Brain microvascular endothelial cell (primary cell): ENCODE results near the gene GABRD.

Source experiments
- DNase-seq: peaks from one replicate; pipeline ENCODE4 v3.0.0-alpha.2; 2020
- H3K27ac ChIP-seq: fragments of 250-450 bp; sonication (Bioruptor Pico); 2 replicates; pipeline ENCODE4 v1.5.1; 2020; ENCODE audit warnings: mild to moderate bottlenecking, moderate library complexity
- H3K27me3 ChIP-seq: fragments of 250-450 bp; sonication (Bioruptor Pico); replicated peaks from 2 replicates; pipeline ENCODE4 v1.5.1; 2020; ENCODE audit warnings: mild to moderate bottlenecking
- H3K36me3 ChIP-seq: fragments of 250-450 bp; sonication (Bioruptor Pico); replicated peaks from 2 replicates; pipeline ENCODE4 v1.5.1; 2020; ENCODE audit warnings: mild to moderate bottlenecking
- H3K4me3 ChIP-seq: 2 replicates; pipeline ENCODE4 v1.5.1; 2011; ENCODE audit warnings: low read depth, mild to moderate bottlenecking, control low read depth, low read length, moderate library complexity
- in situ Hi-C: cut with HindIII; loops from 2 replicates; pipeline ENCODE4 v1.10.0; 2017; ENCODE audit warnings: low sequenced_read_pairs, low pct_ligation_motif_present
- TF ChIP-seq, protein P1 (sequence below): IDR thresholded peaks from 2 replicates; pipeline ENCODE4 v1.5.1; 2011; ENCODE audit warnings: low read depth, mild to moderate bottlenecking, moderate library complexity, low read length, control low read depth, inconsistent platforms; ENCODE audit errors: missing control alignments

The GABRD gene

DNA sequence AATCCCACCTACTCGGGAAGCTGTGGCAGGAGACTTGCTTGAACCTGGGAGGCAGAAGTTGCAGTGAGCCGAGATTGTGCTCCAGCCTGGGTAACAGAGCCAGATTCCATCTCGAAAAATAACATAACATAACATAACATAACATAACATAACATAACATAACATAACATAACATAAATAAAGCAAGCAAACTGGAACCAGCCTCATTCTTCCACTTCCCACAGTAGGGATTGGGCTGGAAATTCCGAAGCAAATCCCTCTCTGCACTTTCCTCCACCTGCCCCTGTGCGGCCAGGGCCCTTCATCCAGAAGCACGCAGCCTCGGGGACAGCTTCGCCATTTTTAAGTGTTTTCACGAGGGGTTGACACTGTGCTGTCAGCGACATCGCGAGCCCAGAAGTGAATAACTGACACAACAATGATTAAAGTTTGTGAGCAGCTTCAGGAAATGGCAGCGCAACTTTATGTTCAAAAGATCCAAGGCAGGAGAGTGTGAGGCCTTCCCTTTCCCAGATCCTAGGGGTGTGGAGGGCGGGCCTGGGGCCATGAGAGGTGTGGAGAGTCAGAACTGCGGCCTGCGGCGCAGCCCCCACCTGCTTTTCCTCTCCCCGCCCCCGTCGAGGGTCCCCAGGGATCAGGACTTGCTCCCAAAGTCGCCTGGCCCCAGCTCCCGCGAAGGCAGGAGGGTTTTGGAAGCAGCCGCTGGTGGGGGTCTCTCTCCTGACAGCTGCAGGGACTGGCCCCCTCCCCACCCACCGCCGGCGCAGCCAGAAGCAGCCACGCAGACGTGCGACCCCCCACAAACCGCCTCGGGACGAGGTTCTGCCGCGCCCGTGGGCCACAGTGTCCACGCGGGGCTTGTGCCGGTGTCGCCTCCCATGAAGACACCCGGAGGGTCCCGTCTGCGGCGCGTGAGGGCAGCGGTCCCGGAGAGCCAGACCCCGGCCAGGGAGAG lies 651 bp upstream of the GABRD start:
- TF ChIP-seq, protein P1, sequence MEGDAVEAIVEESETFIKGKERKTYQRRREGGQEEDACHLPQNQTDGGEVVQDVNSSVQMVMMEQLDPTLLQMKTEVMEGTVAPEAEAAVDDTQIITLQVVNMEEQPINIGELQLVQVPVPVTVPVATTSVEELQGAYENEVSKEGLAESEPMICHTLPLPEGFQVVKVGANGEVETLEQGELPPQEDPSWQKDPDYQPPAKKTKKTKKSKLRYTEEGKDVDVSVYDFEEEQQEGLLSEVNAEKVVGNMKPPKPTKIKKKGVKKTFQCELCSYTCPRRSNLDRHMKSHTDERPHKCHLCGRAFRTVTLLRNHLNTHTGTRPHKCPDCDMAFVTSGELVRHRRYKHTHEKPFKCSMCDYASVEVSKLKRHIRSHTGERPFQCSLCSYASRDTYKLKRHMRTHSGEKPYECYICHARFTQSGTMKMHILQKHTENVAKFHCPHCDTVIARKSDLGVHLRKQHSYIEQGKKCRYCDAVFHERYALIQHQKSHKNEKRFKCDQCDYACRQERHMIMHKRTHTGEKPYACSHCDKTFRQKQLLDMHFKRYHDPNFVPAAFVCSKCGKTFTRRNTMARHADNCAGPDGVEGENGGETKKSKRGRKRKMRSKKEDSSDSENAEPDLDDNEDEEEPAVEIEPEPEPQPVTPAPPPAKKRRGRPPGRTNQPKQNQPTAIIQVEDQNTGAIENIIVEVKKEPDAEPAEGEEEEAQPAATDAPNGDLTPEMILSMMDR: no peak
- in situ Hi-C loops: no loop called here
- no peaks in the 10 kb centered on the region for H3K36me3 ChIP-seq
- no peak for DNase-seq
- H3K4me3 ChIP-seq: no peak overlapping the region
- H3K27ac ChIP-seq: no peak overlapping the region
- H3K27me3 ChIP-seq: peaks cover 42% of the 10 kb centered on the region

DNA sequence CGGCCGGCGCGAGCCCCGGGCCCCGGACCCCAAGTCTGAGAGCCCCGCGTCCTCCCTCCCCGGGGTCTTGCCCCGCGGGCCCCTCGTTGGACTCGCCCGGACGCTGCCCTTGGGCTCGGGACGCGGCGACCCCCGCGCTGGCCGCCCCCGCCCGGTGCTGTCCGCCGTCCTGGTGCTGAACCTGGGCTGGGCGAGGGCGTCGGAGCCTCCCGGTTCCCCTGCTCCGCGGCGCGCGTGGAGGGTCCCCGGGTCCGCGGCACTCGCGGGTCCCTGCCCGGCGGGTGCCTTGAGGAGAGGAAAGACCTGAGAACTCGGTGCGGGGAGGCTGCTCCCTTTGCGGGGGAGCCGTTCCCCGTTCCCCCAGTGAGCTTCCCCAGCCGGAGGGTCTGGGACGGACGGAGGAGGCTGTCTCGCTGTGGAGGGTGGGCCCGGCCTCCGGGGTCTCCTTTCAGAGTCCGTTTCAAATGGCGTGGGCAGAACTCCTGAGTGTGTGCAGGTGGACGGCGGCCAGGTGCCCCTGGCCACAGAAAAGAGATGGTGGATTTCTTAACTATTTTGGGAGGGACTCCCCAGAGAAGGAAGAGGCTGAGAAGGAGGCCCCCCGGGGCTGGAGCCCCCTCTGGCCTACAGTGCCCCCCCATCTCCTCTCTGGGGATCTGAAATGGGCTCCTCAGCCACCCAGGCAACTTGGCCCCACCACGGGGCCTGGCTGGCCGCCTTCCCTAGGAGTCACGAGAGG lies 595 bp downstream of the GABRD start:
- DNase-seq: no peak

DNA sequence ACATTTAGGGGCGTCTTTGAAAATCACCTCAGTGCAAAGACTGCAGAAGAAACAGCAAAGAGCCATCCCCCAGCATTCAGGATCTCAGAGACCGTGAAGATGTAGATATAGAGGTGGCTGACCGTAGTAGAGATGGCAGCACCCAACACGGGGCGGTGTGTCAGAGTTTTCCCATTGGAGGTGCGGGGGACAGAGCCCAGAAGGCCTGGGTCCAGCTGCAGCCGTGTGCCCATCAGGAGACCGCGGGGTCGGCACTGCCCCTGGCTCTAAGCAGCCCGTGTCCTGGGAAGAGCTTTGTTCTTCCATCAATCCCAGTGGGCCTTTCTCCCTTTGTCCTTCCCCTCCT lies 1.1 kb downstream of the GABRD start:
- H3K27ac ChIP-seq: no peak overlapping the region
- no peak overlapping the region for H3K4me3 ChIP-seq
- DNase-seq: no peak
- no peaks in the 10 kb centered on the region for H3K36me3 ChIP-seq
- in situ Hi-C loops: no loop called here
- TF ChIP-seq, protein P1: no peak
- peaks cover 42% of the 10 kb centered on the region for H3K27me3 ChIP-seq

More for the DNA sequence above, 595 bp downstream of the GABRD start:
- TF ChIP-seq, protein P1: no peak
- Histone ChIP-seq H3K27ac (no peak overlapping the region), H3K27me3 (peaks cover 41% of the 10 kb centered on the region), H3K4me3 (no peak overlapping the region), H3K36me3 (no peaks in the 10 kb centered on the region)
- in situ Hi-C loops: no loop called here

DNA sequence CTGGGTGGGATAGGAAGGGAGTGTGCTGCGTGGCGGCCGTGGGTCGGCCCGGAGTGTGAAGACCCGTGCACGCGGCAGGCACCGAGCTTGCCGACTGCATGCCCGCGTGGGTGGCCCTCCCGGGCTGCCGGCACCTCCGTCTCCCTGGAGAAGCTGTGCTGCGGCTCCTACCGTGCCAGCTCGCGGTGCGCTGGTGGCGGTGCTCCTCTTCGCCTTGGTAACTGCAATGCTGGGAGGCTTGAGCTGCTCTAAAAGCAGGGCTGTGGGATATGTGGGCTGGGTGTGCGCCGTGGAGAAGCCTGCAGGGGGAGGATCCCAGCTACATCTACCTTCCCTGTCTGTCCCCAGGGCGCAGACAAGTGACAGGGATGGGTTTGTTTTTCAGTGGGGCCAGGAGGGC lies 2.4 kb downstream of the GABRD start:
- no peak overlapping the region for H3K4me3 ChIP-seq
- DNase-seq: no peak
- no peak overlapping the region for H3K27ac ChIP-seq
- TF ChIP-seq, protein P1: no peak
- in situ Hi-C loops: no loop called here
- H3K27me3 ChIP-seq: peaks cover 50% of the 10 kb centered on the region
- no peaks in the 10 kb centered on the region for H3K36me3 ChIP-seq

DNA sequence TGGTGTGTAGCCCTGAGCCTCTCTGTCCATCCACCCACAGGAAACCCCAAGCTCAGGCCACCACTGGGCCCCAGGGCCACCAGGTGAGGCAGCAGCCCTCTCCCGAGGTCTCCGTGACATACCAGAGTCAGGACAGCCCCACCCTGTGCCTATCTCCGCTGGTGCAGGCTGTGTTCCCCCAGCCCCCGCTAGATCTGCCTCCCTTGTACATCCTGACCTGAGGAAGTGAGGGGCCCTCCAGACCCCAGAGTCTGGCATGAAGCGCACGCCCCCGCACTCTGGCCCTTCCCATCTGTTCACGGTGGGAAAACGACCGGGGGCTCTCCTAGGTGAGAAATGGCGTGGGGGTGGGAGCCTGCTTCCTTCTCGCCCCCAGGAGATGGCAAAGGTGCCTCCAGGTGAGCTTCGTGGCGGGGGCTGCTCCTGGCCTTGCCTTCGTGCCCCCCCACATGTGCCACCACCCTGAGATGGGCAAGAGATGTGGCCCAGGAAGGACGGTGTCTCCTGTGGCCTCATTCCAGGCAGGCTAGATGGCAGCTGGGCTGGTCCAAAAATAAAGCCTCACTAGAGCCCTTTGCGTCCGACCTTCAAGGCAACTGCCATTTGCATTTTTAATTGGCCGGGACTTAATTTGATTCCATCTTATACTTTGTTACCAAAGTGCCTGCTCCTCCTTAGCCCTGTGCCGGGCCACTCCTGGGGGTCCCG lies 3.1 kb downstream of the GABRD start:
- no peak overlapping the region for H3K27ac ChIP-seq
- peaks cover 50% of the 10 kb centered on the region for H3K27me3 ChIP-seq
- H3K36me3 ChIP-seq: no peaks in the 10 kb centered on the region
- H3K4me3 ChIP-seq: no peak overlapping the region
- in situ Hi-C loops: no loop called here
- DNase-seq: no peak
- TF ChIP-seq, protein P1: no peak
